ENCODE results near the gene TMC7. TPM values are rescaled to one million over a fixed set of nuclear protein-coding genes. Genes with fewer than 3 reads are reported as not detected.

TMC7 gene
- polyA plus RNA-seq, 1 of the 3 experiments (the other 2 are of a cell fraction): 0.66 TPM

- no peaks in the 10 kb centered on the region for H3K9me3 ChIP-seq
- no peak overlapping the region for H2AFZ ChIP-seq (ENCODE audit: low read depth)
- no peaks in the 10 kb centered on the region for H3K9me2 ChIP-seq
- CTCF ChIA-PET: interaction anchor here (1.0 to 2.8 kb wide), 5 partner anchors 8 to 281 kb away, joined by 3 to 28 read pairs (median 4); no protein-coding TSS in a partner anchor
- H3K9ac ChIP-seq: no peak overlapping the region
- 75% methylated on average over 11 of the region's 11 CpGs for WGBS (ENCODE audit: low lambda C conversion rate)
- no peaks in the 10 kb centered on the region for H3K79me2 ChIP-seq (ENCODE audit: insufficient read depth)
- no peaks in the 10 kb centered on the region; the same call in 1 of the 2 replicates for H3K27me3 ChIP-seq (ENCODE audit: insufficient read depth)
- no peaks in the 10 kb centered on the region for H4K20me1 ChIP-seq (ENCODE audit: insufficient read depth)
- DNase-seq: no peak
- H3F3A ChIP-seq (replicated peaks; ENCODE audit: insufficient read depth): no peaks in the 10 kb centered on the region
- no peaks in the 10 kb centered on the region for H3K4me1 ChIP-seq (ENCODE audit: control insufficient read depth in 1 of 2, insufficient read depth in 2 of 2, low read depth in 1 of 2, low read length in 1 of 2)
- POLR2A ChIA-PET: no interaction called here
- no peak overlapping the region for H3K4me3 ChIP-seq (ENCODE audit: low read depth in 2 of 2, low read length in 1 of 2)
- H3K4me2 ChIP-seq: no peak overlapping the region
- TF ChIP-seq MEF2A (IDR thresholded peaks at IDR 0.05; ENCODE audit: borderline replicate concordance, low read depth) (no peak), POLR2AphosphoS5 (IDR thresholded peaks at IDR 0.05; ENCODE audit: low read depth, low read length) (no peak), FOSL2 (IDR thresholded peaks at IDR 0.05; ENCODE audit: borderline replicate concordance, low read depth) (no peak), RAD21 (IDR thresholded peaks at IDR 0.05; ENCODE audit: low read length) (no peak), JUND (IDR thresholded peaks at IDR 0.05) (no peak), TCF12 (IDR thresholded peaks at IDR 0.05) (no peak)
- TF ChIP-seq, protein P1, sequence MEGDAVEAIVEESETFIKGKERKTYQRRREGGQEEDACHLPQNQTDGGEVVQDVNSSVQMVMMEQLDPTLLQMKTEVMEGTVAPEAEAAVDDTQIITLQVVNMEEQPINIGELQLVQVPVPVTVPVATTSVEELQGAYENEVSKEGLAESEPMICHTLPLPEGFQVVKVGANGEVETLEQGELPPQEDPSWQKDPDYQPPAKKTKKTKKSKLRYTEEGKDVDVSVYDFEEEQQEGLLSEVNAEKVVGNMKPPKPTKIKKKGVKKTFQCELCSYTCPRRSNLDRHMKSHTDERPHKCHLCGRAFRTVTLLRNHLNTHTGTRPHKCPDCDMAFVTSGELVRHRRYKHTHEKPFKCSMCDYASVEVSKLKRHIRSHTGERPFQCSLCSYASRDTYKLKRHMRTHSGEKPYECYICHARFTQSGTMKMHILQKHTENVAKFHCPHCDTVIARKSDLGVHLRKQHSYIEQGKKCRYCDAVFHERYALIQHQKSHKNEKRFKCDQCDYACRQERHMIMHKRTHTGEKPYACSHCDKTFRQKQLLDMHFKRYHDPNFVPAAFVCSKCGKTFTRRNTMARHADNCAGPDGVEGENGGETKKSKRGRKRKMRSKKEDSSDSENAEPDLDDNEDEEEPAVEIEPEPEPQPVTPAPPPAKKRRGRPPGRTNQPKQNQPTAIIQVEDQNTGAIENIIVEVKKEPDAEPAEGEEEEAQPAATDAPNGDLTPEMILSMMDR (IDR thresholded peaks at IDR 0.05): peak; percentile 26
- no peak overlapping the region for H3K27ac ChIP-seq (ENCODE audit: low read depth in 2 of 2, low read length in 1 of 2)
- H3K36me3 ChIP-seq (replicated peaks in 1 of 2; ENCODE audit: control insufficient read depth in 1 of 2, insufficient read depth in 2 of 2, low read length in 1 of 2): no peaks in the 10 kb centered on the region
Observed at GRCh38 chr16:19094542-19095365, 111.0 kb downstream of the TMC7 start.

- no peaks in the 10 kb centered on the region for H3F3A ChIP-seq (replicated peaks; ENCODE audit: insufficient read depth)
- POLR2A ChIA-PET: no interaction called here
- H3K36me3 ChIP-seq (replicated peaks in 1 of 2; ENCODE audit: control insufficient read depth in 1 of 2, insufficient read depth in 2 of 2, low read length in 1 of 2): no peaks in the 10 kb centered on the region
- DNase-seq: no peak
- H3K4me3 ChIP-seq (ENCODE audit: low read depth in 2 of 2, low read length in 1 of 2): no peak overlapping the region
- H3K9me2 ChIP-seq: no peaks in the 10 kb centered on the region
- H3K9ac ChIP-seq: no peak overlapping the region
- H3K4me2 ChIP-seq: no peak overlapping the region
- H3K9me3 ChIP-seq: no peaks in the 10 kb centered on the region
- no peak overlapping the region for H3K27ac ChIP-seq (ENCODE audit: low read depth in 2 of 2, low read length in 1 of 2)
- no peaks in the 10 kb centered on the region for H3K79me2 ChIP-seq (ENCODE audit: insufficient read depth)
- TF ChIP-seq TCF12 (IDR thresholded peaks at IDR 0.05) (no peak), NRF1 (IDR thresholded peaks at IDR 0.05; ENCODE audit: low read depth, low read length) (no peak), TAF1 (IDR thresholded peaks at IDR 0.05; ENCODE audit: borderline replicate concordance, low read depth, low read length) (no peak), RFX5 (IDR thresholded peaks at IDR 0.05; ENCODE audit: low read length) (no peak), FOXJ3 (CRISPR knock-in tag; IDR thresholded peaks at IDR 0.05) (no peak), USF1 (IDR thresholded peaks at IDR 0.05; ENCODE audit: borderline replicate concordance, low read depth) (no peak), FOSL2 (IDR thresholded peaks at IDR 0.05; ENCODE audit: borderline replicate concordance, low read depth) (no peak)
- TF ChIP-seq, protein P2, sequence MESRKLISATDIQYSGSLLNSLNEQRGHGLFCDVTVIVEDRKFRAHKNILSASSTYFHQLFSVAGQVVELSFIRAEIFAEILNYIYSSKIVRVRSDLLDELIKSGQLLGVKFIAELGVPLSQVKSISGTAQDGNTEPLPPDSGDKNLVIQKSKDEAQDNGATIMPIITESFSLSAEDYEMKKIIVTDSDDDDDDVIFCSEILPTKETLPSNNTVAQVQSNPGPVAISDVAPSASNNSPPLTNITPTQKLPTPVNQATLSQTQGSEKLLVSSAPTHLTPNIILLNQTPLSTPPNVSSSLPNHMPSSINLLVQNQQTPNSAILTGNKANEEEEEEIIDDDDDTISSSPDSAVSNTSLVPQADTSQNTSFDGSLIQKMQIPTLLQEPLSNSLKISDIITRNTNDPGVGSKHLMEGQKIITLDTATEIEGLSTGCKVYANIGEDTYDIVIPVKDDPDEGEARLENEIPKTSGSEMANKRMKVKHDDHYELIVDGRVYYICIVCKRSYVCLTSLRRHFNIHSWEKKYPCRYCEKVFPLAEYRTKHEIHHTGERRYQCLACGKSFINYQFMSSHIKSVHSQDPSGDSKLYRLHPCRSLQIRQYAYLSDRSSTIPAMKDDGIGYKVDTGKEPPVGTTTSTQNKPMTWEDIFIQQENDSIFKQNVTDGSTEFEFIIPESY (IDR thresholded peaks at IDR 0.05; ENCODE audit: borderline replicate concordance, low read depth): no peak
- TF ChIP-seq, protein P3, sequence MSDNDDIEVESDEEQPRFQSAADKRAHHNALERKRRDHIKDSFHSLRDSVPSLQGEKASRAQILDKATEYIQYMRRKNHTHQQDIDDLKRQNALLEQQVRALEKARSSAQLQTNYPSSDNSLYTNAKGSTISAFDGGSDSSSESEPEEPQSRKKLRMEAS (IDR thresholded peaks at IDR 0.05; ENCODE audit: low read depth): no peak
- TF ChIP-seq, protein P4, sequence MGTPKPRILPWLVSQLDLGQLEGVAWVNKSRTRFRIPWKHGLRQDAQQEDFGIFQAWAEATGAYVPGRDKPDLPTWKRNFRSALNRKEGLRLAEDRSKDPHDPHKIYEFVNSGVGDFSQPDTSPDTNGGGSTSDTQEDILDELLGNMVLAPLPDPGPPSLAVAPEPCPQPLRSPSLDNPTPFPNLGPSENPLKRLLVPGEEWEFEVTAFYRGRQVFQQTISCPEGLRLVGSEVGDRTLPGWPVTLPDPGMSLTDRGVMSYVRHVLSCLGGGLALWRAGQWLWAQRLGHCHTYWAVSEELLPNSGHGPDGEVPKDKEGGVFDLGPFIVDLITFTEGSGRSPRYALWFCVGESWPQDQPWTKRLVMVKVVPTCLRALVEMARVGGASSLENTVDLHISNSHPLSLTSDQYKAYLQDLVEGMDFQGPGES (IDR thresholded peaks at IDR 0.05; ENCODE audit: low read depth, low read length): no peak
- H4K20me1 ChIP-seq (ENCODE audit: insufficient read depth): no peaks in the 10 kb centered on the region
- CTCF ChIA-PET: interaction anchor here (1.3 to 2.8 kb wide), 3 partner anchors 9 to 407 kb away, joined by 3 to 28 read pairs (median 6); no protein-coding TSS in a partner anchor
- H3K4me1 ChIP-seq (ENCODE audit: control insufficient read depth in 1 of 2, insufficient read depth in 2 of 2, low read depth in 1 of 2, low read length in 1 of 2): no peaks in the 10 kb centered on the region
- no peak overlapping the region for H2AFZ ChIP-seq (ENCODE audit: low read depth)
- 75% methylated on average over 5 of the region's 5 CpGs for WGBS (ENCODE audit: low lambda C conversion rate)
- no peaks in the 10 kb centered on the region; the same call in 1 of the 2 replicates for H3K27me3 ChIP-seq (ENCODE audit: insufficient read depth)
Observed at GRCh38 chr16:19095654-19096053, 111.9 kb downstream of the TMC7 start.

Data from SK-N-SH (cell line).